GM18867 (cell line): Measurements from ENCODE around the gene SPPL2A.
"Not testable (repeated sequence)": the region's sequence is repeated elsewhere in the genome, so short reads cannot be mapped to it uniquely, and the experiment has no call there.

Experiments
- ATAC-seq: cut with Tn5 transposase; IDR thresholded peaks from one replicate; pipeline ENCODE4 v1.9.1; 2021; ENCODE audit warnings: mild to moderate bottlenecking, moderate library complexity; ENCODE audit not compliant: unreplicated experiment

The SPPL2A gene, protein sequence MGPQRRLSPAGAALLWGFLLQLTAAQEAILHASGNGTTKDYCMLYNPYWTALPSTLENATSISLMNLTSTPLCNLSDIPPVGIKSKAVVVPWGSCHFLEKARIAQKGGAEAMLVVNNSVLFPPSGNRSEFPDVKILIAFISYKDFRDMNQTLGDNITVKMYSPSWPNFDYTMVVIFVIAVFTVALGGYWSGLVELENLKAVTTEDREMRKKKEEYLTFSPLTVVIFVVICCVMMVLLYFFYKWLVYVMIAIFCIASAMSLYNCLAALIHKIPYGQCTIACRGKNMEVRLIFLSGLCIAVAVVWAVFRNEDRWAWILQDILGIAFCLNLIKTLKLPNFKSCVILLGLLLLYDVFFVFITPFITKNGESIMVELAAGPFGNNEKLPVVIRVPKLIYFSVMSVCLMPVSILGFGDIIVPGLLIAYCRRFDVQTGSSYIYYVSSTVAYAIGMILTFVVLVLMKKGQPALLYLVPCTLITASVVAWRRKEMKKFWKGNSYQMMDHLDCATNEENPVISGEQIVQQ

DNA sequence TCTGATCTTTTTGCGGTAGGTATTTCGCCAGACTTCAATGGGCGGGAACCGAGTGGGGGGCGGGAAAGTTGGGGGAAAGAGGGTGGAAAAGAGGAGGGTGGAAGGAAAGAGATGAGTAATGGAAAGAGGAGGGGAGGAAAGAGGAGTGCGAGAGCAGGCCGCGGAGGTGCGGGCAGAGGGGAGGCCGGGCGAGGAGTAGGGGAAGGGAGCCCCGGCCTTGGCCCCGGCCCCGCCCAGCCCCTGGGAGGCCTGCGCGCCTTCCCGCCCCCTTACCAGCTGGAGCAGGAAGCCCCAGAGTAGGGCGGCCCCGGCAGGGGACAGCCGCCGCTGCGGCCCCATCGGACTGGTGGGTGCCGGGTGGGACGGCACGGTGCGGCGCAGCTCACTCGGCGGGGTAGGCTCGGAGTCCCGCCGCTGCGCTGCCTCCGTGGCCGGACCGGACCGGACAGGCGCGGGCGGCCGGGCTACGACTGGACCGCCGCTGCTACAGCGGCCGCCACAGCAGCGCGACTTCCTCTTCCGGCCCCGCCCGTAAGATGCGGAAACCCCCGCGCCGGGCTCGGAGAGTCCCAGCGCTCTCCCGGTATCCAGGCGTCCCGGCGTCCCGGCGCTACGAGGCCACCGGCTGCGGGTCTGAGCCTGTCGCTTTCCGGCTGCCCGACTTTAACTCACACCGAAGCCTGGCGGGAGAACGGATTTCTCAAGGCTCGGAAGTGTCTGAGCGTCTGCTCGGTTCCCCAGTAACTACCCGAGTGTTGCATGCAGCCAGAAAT lies at the start of gene SPPL2A:
Gene SPPL2A (minus strand): TSS at position 512 of the 773 bp plus-strand sequence. CDS start 173 bp downstream, at position 339.
- peak; percentile 85 for ATAC-seq

DNA sequence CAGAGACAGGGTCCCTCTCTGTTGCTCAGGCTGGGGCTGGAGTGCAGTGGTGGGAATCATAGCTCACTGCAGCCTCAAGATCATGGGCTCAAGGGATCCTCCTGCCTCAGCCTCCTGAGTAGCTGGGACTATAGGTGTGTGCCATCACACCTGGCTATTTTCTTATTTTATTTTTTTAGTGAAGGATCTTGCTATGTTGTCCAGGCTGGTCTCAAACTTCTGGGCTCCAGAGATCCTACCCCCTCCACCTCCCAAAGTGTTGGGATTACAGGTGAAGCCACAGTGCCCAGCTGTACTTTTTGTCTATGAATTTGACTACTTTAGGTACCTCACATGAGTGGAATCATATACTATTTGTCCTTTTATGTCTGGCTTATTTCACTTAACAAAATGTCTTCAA lies 49.1 kb upstream of the SPPL2A start:
- no peak for ATAC-seq

DNA sequence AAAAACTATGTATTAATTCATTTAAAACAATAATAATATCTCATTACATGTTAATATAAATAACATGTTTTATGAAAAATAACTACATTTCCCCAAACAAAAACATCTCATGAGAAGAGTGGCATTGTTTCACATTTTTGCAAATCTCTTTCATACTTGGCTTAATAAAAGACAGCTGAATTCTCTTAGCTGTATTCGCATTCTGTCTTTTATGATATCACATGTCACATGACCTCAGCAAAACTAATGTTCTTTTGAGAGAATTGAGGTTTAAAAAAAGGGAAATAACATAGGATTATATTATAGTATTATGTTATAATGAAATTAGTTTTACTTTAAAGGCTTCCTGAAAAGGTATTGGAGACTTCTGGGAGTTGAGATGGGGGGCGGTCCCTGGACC lies 48.4 kb upstream of the SPPL2A start:
- no peak for ATAC-seq

DNA sequence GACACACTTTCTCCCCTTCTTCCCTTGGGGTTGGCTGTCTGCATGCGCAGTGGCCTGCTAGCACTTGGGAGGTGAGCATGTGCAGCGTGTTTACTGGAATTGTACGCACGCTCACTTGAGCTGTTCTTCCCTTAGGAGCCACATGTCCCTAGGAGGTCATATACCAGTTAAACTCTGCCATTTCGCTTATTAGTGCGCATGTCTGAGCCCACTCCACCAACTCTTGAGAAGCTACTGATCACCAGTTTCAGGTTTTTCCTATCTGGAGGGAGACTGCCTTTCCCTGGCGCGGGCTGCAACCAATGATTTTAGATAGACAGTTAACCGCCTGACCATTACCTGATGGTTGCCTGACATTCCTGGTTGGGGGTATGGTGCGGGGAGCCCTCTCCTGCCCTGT lies 47.6 kb upstream of the SPPL2A start:
- no peak for ATAC-seq

DNA sequence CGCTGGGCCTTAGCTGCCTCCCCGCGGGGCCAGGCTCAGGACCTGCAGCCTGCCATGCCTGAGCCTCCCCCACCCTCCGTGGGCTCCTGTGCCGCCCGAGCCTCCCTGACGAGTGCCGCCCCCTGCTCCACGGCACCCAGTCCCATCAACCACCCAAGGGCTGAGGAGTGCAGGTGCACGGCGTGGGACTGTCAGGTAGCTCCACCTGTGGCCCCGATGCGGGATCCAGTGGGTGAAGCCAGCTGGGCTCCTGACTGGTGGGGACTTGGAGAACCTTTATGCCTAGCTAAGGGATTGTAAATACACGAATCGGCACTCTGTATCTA lies 46.6 kb upstream of the SPPL2A start:
- ATAC-seq, result not testable (repeated sequence)

DNA sequence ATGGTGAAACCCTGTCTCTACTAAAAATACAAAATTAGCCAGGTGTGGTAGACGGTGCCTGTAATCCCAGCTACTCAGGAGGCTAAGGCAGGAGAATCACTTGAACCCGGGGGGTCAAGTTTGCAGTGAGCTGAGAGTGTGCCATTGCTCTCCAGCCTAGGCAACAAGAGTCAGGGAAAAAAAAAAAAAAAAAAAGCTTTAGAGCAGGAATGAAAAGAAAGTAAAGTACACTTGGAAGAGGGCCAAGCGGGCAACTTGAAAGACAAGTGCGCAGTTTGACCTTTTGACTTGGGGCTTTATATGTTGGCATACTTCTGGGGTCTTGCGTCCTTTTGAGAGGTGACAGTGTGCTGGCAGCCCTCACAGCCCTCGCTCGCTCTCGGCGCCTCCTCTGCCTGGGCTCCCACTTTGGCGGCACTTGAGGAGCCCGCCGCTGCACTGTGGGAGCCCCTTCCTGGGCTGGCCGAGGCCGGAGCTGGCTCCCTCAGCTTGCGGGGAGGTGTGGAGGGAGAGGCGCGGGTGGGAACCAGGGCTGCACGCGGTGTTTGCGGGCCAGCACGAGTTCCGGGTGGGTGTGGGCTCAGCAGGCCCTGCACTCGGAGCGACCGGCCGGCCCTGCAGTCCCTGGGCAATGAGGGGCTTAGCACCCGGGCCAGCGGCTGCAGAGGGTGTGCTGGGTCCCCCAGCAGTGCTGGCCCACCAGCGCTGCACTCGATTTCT lies 46.1 kb upstream of the SPPL2A start:
- not testable (repeated sequence) for ATAC-seq

DNA sequence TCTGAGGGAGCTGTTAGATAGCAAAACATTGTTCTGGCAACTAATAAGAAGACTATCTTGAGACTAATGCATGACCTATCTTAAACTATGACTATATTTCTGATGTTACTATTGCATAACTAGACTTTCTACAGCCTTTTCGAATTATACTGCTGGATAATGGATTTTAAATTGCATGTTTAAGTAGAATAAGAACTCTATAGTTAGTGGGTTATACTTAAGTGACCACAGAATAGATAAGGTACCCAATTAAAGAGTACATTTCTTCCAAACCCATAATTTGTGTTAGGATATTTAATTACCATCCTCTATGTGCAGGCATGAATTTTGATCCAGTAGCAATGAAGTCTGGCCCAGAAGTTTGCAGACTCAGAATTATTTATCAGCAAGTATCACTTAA lies 44.6 kb upstream of the SPPL2A start:
- no peak for ATAC-seq

DNA sequence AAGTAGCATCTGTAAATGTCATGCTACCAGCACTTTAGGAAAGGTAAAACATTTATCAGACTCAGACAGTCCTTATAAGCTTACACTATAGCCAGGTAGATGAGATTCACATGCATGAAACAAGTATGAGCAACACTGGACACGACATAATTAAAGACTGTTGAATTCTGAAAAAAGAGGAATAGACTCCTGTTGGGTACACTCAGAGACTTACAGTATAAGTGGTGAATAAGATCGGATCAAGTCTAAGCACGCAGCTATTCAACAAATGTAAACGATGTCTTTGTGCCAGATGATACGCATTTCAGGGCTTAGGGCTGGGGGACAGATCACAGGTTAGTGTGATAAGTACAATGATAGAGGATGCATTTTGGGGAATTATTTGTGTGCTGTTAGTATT lies 43.2 kb upstream of the SPPL2A start:
- ATAC-seq, result no peak

DNA sequence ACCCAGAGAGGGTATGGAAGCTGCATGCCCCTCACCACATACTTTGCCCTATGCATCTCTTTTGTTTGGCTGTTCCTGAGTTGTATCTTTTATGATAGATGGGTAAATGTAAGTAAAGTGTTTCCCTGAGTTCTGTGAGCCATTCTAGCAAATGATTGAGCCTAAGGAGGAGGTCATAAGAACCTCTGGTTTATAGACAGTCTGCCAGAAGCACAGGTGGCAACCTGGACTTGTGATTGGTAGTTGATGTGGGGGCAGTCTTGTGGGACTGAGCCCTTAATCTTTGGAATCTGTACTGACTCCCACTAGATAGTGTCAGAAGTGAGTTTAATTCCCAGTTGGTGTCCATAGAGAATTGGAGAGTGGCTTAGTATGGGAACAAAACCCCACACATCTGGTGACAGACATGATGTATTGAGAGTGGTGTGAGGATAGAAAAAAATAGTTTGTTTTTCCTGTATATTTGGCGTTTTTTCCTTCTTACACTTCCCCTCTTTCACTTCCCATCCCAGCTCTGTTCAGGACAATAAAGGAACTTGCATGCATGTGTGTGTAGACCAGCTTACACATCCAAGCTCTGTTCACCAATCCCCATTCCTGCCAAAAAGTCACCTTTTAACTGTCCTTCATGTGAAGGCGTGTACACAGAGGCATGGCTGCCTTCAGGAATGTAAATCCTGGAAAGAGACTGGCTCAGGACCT lies 38.1 kb upstream of the SPPL2A start:
- no peak for ATAC-seq

DNA sequence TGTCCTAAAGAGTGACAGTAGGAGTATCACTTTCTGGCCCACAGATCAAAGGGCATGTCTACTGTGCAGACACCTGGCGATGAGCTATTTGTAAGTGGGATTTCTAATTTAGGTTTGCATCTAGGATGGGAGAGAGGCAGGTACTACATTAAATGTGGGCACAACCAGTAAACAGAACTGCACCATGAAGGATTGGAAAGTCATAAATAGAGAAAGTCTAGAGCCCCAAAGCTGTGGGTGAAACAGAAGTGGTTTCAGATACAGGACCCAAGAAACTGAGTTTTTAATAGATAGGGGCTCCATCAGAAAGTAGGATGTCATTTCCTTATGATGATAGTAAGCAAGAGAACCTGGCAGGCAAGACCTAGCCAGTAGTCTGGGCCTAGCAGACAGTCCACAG lies 35.2 kb upstream of the SPPL2A start:
- ATAC-seq, result peak; percentile 55

DNA sequence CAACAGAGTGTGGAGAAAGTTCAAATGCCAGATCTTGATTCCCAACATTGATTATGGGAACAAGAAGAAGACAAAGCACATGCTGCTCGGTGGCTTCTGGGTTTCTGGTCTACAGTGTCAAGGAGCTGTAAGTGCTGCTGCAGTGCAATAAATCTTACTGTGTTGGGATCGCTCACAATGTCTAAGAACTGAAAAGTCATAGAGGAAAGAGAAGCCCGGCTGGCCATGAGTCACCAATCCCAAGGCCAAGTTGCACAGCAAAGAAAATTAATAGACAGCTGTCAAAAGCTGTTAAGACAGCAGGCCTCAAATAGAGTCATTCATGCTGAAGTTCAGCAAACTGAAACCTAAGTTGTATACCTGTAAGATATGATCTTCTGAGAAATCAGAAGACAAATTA lies 33.2 kb upstream of the SPPL2A start:
- ATAC-seq, result no peak

DNA sequence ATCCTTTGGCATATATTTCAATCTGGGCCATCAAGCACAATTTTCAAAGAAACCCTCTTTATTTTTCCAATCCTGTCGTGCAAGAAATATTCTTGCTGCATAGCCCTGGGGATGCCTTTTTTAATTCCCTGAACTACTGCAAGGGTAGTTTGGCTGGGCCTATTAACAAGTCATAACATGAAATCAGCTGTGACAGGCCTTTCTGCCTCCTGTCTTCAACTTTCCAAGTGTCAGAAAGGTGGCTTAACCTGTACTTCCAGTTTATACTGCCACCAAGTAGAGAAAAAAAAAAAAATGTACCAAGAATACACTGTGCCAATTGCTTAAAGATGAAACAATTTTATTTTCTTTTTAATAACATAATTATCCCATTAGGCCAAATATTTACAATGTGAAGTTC lies 32.4 kb upstream of the SPPL2A start:
- no peak for ATAC-seq

DNA sequence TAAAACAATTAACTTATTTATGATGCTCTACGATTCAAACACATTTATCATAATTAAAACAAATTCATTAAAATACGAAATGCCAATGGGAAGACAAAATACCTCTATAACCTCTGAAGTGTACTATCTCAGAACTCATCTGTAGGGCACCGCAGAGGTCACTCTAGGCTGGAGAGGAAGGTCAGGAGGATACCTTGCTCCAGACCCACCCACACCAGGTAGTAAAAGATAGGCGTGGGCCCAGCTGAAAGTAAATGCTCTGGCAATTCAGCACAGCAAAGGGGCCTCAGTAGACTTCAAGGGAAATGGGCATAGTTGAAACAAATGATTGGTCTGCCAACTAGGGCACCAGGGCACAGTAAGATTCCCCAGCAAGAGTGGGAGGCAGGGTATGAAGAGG lies 26.0 kb upstream of the SPPL2A start:
- no peak for ATAC-seq

DNA sequence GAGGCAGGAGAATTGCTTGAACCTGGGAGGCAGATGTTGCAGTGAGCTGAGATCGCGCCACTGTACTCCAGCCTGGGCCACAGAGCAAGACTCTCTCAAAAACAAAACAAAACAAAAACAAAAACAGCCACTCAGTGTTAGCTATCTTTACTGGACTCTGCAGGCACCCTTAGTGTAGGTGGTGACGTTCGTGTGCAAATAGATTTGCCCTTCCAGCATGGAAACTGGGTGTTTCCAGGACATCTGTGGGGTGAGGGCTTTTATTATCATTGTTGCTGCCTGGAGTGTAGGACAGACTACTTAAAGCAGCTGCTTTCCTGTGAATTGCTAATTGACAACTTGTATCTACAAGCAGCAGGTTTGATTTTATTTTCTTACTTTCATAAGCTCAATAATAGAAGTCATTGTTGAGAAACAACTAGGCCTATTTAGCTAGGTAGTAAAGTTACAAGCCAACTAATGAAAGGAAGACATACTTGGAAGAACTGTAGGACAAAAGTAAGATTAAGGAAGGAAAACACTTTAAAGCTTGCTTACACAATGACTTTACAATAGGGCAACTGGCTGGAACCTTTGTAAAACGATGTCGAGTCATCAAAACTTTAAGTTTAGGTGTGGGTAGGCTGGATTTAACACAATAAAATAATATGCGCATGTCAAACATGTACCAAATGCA lies 25.4 kb upstream of the SPPL2A start:
- ATAC-seq, result no peak

DNA sequence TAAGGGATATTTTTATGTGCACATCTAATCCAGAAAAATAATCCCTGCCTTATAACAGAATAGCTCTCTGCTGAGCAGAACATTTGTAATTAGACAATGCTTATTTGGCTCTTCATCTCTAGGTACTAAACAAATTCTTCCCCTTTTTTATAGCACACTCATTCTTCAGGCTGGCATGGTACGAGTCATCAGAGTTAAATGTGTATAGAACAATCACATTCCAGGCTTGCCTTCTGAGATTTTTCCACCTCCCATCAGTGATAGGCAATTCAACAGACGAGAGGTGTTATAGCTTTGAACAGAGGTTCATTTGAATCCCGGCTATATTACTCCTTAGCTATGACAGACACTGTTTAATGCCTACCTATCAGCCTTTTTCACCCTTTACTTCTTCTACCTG lies 21.4 kb upstream of the SPPL2A start:
- no peak for ATAC-seq

DNA sequence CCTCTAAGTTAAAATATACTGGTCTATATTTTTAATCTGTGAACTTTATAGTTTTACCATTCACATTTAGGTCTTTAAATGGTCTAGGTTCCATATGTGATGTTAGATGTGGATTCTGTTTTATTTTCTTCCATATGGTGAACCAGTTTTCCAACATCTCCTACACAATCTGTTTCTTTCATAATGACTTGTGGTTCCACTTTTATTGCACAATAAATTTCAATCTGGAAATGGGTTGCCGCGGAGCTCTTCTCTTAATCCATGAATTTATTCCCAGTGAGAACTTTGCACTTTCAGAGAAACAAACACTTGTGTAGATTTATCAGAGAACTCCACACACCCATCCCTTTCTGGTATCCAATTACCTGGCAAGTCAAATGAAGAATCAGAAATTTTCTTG lies 20.9 kb upstream of the SPPL2A start:
- no peak for ATAC-seq

DNA sequence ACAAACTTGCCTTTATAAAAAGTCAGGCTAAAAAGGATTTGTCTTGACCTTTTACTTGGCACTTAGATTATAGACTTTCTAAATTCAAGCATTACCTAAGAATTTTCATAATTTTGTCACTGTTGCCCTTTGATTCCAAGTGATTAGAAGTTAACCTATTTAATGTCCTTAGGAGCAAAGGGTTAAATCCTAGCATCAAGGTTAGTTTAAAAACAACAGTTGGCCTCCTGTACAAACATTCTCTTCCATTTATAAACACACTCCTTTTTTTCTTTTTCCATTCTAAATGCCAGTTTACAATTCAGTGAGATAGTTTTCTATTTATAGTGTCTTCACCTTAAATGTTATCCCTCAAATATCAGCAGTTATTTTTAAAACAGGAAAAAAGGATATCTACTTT lies 18.4 kb upstream of the SPPL2A start:
- no peak for ATAC-seq

DNA sequence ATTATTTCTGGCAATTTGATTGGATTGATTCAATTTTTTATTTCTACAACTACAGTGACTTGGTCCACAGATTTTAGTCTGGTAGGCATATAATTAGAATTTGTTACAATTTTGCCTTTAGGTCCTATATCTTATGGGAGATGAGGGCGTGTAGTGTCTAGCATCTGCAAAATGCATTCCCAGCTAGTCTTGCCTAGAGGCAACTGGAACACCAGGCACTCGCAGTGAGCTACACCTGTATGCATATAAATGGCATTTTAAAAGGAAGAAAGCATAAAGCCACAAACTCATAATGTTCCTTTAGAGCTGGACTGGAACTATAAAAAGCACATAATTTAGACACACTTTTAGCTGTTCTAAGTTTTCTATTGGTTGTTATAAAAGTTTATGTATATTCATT lies 17.9 kb upstream of the SPPL2A start:
- no peak for ATAC-seq

DNA sequence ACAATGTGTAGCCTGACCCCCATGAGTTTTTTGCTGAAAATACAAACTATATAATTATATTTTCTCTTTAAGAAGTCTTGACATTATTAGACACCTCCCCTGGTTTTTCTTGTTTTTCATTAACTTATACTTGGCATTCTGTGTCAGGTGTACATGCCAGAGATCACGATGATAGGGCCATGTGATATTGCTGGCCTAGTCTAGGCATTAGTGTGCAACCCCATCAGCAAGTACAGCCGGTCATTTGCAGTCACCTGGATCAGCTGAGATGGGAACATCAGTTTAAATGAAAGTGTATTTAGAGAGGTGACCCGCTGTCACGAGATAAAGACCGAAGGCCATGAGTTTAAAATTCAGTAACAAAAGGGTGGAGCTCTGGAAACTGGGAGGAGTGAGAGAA lies 12.6 kb upstream of the SPPL2A start:
- no peak for ATAC-seq

DNA sequence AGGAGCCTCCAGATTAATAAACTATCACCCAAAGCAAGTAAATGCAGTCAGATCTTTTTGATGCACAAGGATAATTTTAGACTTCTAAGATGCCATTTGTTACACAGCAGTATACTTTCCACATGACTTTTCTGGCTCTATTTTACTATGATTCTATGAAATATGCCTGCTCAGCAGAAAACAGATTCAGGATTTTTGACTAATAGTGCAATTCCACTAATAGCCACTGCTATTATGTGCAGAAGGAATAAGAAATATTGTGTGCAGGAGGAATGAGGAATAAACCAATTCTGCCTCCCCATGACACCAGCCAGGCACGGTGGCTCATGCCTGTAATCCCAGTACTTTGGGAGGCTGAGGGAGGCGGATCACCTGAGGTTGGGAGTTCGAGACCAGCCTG lies 11.5 kb upstream of the SPPL2A start:
- ATAC-seq, result no peak
